NCI-H82 treated with DMSO at 0.1 percent for 48 hours (cell line): ENCODE results near the gene CYP46A1.
"Not testable (repeated sequence)": the region's sequence is repeated elsewhere in the genome, so short reads cannot be mapped to it uniquely, and the experiment has no call there.

ENCODE experiments used
- DNase-seq: peaks from one replicate; lab custom pipeline; 2025; ENCODE audit not compliant: unreplicated experiment; lab: John Stamatoyannopoulos, UW

The CYP46A1 gene

GRCh38 chr14:99683619-99684409 lies at the start of gene CYP46A1:
CYP46A1 (plus strand) TSS chr14:99684298; CDS start chr14:99684418, 120 bp downstream.
- DNase-seq, result peak; percentile 94

- no peak for DNase-seq
Observed at GRCh38 chr14:99634443-99634842, 49.7 kb upstream of the CYP46A1 start.

GRCh38 chr14:99635116-99635515 lies 49.0 kb upstream of the CYP46A1 start:
- no peak for DNase-seq

- no peak for DNase-seq
Observed at GRCh38 chr14:99636487-99636886, 47.6 kb upstream of the CYP46A1 start.

- DNase-seq, result no peak
Observed at GRCh38 chr14:99637624-99638023, 46.5 kb upstream of the CYP46A1 start.

GRCh38 chr14:99642771-99643170 lies 41.3 kb upstream of the CYP46A1 start:
- not testable (repeated sequence) for DNase-seq

GRCh38 chr14:99643343-99643742 lies 40.8 kb upstream of the CYP46A1 start:
- no peak for DNase-seq

- no peak for DNase-seq
Observed at GRCh38 chr14:99644035-99644587, 40.0 kb upstream of the CYP46A1 start.

- DNase-seq, result no peak
Observed at GRCh38 chr14:99644723-99645544, 39.2 kb upstream of the CYP46A1 start, which contains the start of gene HHIPL1. HHIPL1 (plus strand) TSS chr14:99645129; CDS start chr14:99645208, 79 bp downstream.

- DNase-seq, result no peak
Observed at GRCh38 chr14:99645545-99646505, 38.3 kb upstream of the CYP46A1 start.

GRCh38 chr14:99647411-99647810 lies 36.7 kb upstream of the CYP46A1 start:
- DNase-seq, result no peak

GRCh38 chr14:99648027-99648784 lies 35.9 kb upstream of the CYP46A1 start:
- no peak for DNase-seq

- no peak for DNase-seq
Observed at GRCh38 chr14:99649219-99649618, 34.9 kb upstream of the CYP46A1 start.

- no peak for DNase-seq
Observed at GRCh38 chr14:99649643-99650042, 34.5 kb upstream of the CYP46A1 start.

- DNase-seq, result no peak
Observed at GRCh38 chr14:99650189-99650588, 33.9 kb upstream of the CYP46A1 start.

GRCh38 chr14:99651953-99652746 lies 31.9 kb upstream of the CYP46A1 start:
- no peak for DNase-seq

GRCh38 chr14:99654235-99654985 lies 29.7 kb upstream of the CYP46A1 start:
- DNase-seq, result peak; percentile 58

- DNase-seq, result no peak
Observed at GRCh38 chr14:99655521-99655920, 28.6 kb upstream of the CYP46A1 start.
